Measurements from ENCODE around the gene PLAU. TPM values are rescaled to one million over a fixed set of nuclear protein-coding genes. Genes with fewer than 3 reads are reported as not detected.
A peak's percentile ranks its signal among the peaks of the same experiment; 100 is the strongest.

Gene PLAU
- 25.4 and 29.5 TPM in 2 replicates for total RNA-seq (2014; rRNA removed; shearing (Covaris generic))

GRCh38 chr10:73910764-73911552, at the start of gene PLAU:
TSS of gene PLAU (plus strand) at chr10:73911132. CDS start at chr10:73911556, 424 bp downstream.
- H3K4me3 ChIP-seq (ENCODE audit: insufficient read depth, low read depth, low read length) = peak within 1 kb of the TSS; percentile 89
- peak; percentile 92 for DNase-seq
- peaks cover 8% of the 10 kb centered on the region for H3K27me3 ChIP-seq (ENCODE audit: control insufficient read depth, insufficient read depth, low read length)
- H3K36me3 ChIP-seq (replicated peaks; ENCODE audit: control insufficient read depth, insufficient read depth, low read length) = peaks cover 2% of the 10 kb centered on the region

- Histone ChIP-seq H3K36me3 (replicated peaks; ENCODE audit: control insufficient read depth, insufficient read depth, low read length) (peaks cover 12% of the 10 kb centered on the region), H3K27me3 (ENCODE audit: control insufficient read depth, insufficient read depth, low read length) (no peaks in the 10 kb centered on the region), H3K4me3 (ENCODE audit: insufficient read depth, low read depth, low read length) (no peak overlapping the region)
- DNase-seq = no peak
Observed at GRCh38 chr10:73862011-73862410, 48.9 kb upstream of the PLAU start.

- Histone ChIP-seq H3K27me3 (ENCODE audit: control insufficient read depth, insufficient read depth, low read length) (no peaks in the 10 kb centered on the region), H3K4me3 (ENCODE audit: insufficient read depth, low read depth, low read length) (no peak overlapping the region), H3K36me3 (replicated peaks; ENCODE audit: control insufficient read depth, insufficient read depth, low read length) (peaks cover 15% of the 10 kb centered on the region)
- DNase-seq = no peak
Observed at GRCh38 chr10:73863039-73863817, 47.7 kb upstream of the PLAU start.

GRCh38 chr10:73864229-73864628, 46.7 kb upstream of the PLAU start:
- Histone ChIP-seq H3K27me3 (ENCODE audit: control insufficient read depth, insufficient read depth, low read length) (no peaks in the 10 kb centered on the region), H3K4me3 (ENCODE audit: insufficient read depth, low read depth, low read length) (no peak overlapping the region), H3K36me3 (replicated peaks; ENCODE audit: control insufficient read depth, insufficient read depth, low read length) (peaks cover 16% of the 10 kb centered on the region)
- no peak for DNase-seq

- Histone ChIP-seq H3K36me3 (replicated peaks; ENCODE audit: control insufficient read depth, insufficient read depth, low read length) (peaks cover 10% of the 10 kb centered on the region), H3K4me3 (ENCODE audit: insufficient read depth, low read depth, low read length) (no peak overlapping the region), H3K27me3 (ENCODE audit: control insufficient read depth, insufficient read depth, low read length) (no peaks in the 10 kb centered on the region)
- no peak for DNase-seq
Observed at GRCh38 chr10:73865107-73865458, 45.8 kb upstream of the PLAU start.

- DNase-seq = no peak
- Histone ChIP-seq H3K27me3 (ENCODE audit: control insufficient read depth, insufficient read depth, low read length) (no peaks in the 10 kb centered on the region), H3K36me3 (replicated peaks; ENCODE audit: control insufficient read depth, insufficient read depth, low read length) (peaks cover 12% of the 10 kb centered on the region), H3K4me3 (ENCODE audit: insufficient read depth, low read depth, low read length) (no peak overlapping the region)
Observed at GRCh38 chr10:73865459-73866442, 45.2 kb upstream of the PLAU start.

GRCh38 chr10:73866621-73867020, 44.3 kb upstream of the PLAU start:
- Histone ChIP-seq H3K27me3 (ENCODE audit: control insufficient read depth, insufficient read depth, low read length) (no peaks in the 10 kb centered on the region), H3K36me3 (replicated peaks; ENCODE audit: control insufficient read depth, insufficient read depth, low read length) (peaks cover 12% of the 10 kb centered on the region), H3K4me3 (ENCODE audit: insufficient read depth, low read depth, low read length) (no peak overlapping the region)
- DNase-seq = no peak

- H3K4me3 ChIP-seq (ENCODE audit: insufficient read depth, low read depth, low read length) = no peak overlapping the region
- H3K36me3 ChIP-seq (replicated peaks; ENCODE audit: control insufficient read depth, insufficient read depth, low read length) = peaks cover 16% of the 10 kb centered on the region
- DNase-seq = peak; percentile 75
- H3K27me3 ChIP-seq (ENCODE audit: control insufficient read depth, insufficient read depth, low read length) = no peaks in the 10 kb centered on the region
Observed at GRCh38 chr10:73867126-73867807, 43.7 kb upstream of the PLAU start.

- no peak for DNase-seq
- Histone ChIP-seq H3K27me3 (ENCODE audit: control insufficient read depth, insufficient read depth, low read length) (no peaks in the 10 kb centered on the region), H3K36me3 (replicated peaks; ENCODE audit: control insufficient read depth, insufficient read depth, low read length) (peaks cover 17% of the 10 kb centered on the region), H3K4me3 (ENCODE audit: insufficient read depth, low read depth, low read length) (no peak overlapping the region)
Observed at GRCh38 chr10:73867871-73868631, 42.9 kb upstream of the PLAU start.

- H3K4me3 ChIP-seq (ENCODE audit: insufficient read depth, low read depth, low read length) = no peak overlapping the region
- H3K27me3 ChIP-seq (ENCODE audit: control insufficient read depth, insufficient read depth, low read length) = no peaks in the 10 kb centered on the region
- peaks cover 15% of the 10 kb centered on the region for H3K36me3 ChIP-seq (replicated peaks; ENCODE audit: control insufficient read depth, insufficient read depth, low read length)
- DNase-seq = no peak
Observed at GRCh38 chr10:73868655-73869195, 42.2 kb upstream of the PLAU start.

GRCh38 chr10:73871295-73872189, 39.4 kb upstream of the PLAU start:
- no peak for DNase-seq
- Histone ChIP-seq H3K36me3 (replicated peaks; ENCODE audit: control insufficient read depth, insufficient read depth, low read length) (peaks cover 15% of the 10 kb centered on the region), H3K27me3 (ENCODE audit: control insufficient read depth, insufficient read depth, low read length) (no peaks in the 10 kb centered on the region), H3K4me3 (ENCODE audit: insufficient read depth, low read depth, low read length) (no peak overlapping the region)

GRCh38 chr10:73872190-73872710, 38.7 kb upstream of the PLAU start:
- H3K27me3 ChIP-seq (ENCODE audit: control insufficient read depth, insufficient read depth, low read length) = no peaks in the 10 kb centered on the region
- DNase-seq = no peak
- peaks cover 15% of the 10 kb centered on the region for H3K36me3 ChIP-seq (replicated peaks; ENCODE audit: control insufficient read depth, insufficient read depth, low read length)
- no peak overlapping the region for H3K4me3 ChIP-seq (ENCODE audit: insufficient read depth, low read depth, low read length)
